HG03457 (cell line): ENCODE results near the gene MYD88.
"Not testable (repeated sequence)": the region's sequence is repeated elsewhere in the genome, so short reads cannot be mapped to it uniquely, and the experiment has no call there.

Source experiments
- ATAC-seq: cut with Tn5 transposase; IDR thresholded peaks from one replicate; pipeline ENCODE4 v1.9.1; 2021; ENCODE audit warnings: moderate number of reproducible peaks; ENCODE audit not compliant: unreplicated experiment

The MYD88 gene

DNA sequence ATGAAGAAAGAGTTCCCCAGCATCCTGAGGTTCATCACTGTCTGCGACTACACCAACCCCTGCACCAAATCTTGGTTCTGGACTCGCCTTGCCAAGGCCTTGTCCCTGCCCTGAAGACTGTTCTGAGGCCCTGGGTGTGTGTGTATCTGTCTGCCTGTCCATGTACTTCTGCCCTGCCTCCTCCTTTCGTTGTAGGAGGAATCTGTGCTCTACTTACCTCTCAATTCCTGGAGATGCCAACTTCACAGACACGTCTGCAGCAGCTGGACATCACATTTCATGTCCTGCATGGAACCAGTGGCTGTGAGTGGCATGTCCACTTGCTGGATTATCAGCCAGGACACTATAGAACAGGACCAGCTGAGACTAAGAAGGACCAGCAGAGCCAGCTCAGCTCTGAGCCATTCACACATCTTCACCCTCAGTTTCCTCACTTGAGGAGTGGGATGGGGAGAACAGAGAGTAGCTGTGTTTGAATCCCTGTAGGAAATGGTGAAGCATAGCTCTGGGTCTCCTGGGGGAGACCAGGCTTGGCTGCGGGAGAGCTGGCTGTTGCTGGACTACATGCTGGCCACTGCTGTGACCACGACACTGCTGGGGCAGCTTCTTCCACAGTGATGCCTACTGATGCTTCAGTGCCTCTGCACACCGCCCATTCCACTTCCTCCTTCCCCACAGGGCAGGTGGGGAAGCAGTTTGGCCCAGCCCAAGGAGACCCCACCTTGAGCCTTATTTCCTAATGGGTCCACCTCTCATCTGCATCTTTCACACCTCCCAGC, 2.9 kb downstream of the MYD88 start:
- ATAC-seq = no peak

DNA sequence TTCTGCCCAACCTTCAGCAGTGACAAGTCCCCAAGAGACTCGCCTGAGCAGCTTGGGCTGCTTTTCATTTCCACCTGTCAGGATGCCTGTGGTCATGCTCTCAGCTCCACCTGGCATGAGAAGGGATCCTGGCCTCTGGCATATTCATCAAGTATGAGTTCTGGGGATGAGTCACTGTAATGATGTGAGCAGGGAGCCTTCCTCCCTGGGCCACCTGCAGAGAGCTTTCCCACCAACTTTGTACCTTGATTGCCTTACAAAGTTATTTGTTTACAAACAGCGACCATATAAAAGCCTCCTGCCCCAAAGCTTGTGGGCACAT, 3.5 kb downstream of the MYD88 start:
- no peak for ATAC-seq

DNA sequence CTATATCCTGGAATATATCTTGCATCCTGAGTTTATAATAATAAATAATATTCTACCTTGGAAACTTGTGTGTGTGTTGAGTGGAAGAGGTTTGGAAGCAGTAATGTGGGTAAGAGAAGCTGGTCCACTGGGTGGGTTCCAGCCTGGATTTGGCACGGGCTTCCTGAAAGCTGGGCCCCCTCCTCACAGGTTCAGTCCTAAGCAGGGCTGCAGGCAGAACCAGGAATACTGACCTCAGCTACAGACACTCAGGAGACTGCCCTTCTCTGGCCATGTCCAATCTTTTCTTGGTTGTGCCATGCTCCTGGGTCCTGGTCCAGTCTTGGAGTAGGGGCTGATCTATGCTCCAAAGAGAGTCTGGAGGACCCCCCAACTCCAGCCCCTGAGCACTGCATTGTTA, 4.5 kb downstream of the MYD88 start:
- no peak for ATAC-seq

DNA sequence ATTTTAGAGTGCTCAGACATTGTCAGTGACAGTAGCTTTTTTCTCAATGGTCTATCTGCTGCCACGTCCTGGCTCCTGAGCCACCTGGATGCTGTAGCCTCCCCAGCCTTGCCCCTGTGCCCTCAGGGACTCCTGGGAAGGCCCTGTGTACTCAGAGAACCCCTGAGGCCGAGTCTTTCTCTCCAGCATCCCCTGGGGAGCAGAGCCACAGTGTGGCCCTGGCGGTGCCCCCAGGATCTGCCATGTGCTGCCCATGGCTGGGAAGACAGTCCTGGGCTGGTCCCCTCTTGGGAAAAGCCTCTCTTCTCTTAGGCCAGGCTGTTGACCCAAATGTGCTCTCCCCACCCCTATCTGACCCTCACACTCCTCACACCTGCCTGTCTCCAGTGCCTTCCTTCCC, 5.0 kb downstream of the MYD88 start:
- ATAC-seq = no peak

DNA sequence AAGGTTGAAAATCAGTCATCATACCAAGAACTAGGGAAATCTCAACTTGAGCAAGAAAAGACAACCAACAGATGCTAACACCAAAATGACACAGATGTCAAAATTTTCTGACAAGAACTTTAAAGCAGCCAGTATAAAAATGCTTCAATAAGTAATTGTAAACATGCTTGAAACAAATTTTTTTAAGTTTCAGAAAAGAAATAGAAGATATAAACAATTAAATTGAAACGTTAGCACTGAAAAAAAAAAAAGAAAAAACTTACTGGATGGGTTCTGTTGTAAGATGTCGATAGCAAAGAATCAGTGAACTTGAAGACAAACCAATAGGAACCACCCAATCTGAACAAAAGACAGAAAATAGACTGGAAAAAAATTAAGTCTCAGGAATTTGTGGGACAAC, 8.0 kb downstream of the MYD88 start:
- no peak for ATAC-seq

DNA sequence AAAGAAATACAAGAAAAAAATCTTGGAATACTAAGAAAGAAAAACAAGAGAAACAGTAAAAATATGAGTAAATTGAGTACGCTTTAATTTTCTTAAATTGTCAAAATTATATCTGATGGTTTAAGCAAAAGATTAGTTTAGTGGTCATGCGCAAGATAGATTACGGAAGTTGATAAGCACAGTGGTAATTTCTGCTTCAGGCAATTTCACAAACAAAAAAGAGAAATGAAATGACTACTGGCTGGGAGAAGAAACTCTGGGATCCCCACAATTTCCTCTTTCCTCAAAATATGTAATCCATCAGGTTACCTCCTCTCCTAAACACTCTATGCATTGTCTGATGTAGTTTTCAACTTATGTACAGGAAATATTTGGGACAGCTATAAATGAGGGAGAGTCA, 9.0 kb downstream of the MYD88 start:
- no peak for ATAC-seq

DNA sequence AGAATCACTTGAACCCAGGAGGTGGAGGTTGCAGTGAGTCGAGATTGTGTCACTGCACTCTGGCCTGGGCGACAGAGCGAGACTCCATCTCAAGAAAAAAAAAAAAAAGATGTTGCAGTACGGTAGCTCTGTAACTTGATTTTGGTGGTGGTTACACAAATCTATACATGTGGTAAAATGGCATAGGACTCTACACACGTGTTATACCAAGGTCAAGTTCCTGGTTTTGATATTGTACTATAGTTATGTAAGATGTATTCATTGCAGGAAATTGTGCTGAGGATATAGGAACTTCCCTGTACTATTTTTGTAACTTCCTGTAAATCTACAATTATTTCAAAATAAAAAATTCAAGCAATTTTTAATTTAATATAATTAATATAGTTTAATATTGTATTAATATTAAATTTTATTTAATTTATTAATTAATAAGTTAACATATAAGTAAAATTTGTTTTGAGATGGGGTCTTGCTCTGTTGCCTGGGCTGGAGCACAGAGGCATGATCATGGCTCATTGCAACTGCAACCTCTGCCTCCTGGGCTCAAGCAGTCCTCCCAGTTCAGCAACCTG, 9.9 kb downstream of the MYD88 start:
- ATAC-seq = no peak

DNA sequence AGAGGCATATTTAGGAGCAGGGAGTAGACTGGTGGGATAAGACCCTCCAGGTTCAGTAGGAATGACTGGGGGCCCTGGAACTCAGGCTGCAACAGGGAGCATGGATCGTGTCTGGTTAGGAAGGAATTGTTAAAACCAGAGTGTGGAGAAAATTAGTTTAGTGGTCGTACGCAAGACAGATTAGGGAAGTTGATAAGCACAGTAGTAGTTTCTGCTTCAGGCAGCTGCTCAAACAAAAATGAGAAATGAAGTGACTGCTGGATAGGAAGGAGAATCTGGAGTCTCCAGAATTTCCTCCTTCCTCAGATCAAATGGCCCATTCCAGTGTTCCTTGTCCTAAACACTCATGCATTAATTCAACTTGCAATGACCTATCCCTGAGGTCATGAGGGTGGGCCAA, 11.2 kb downstream of the MYD88 start:
- no peak for ATAC-seq

DNA sequence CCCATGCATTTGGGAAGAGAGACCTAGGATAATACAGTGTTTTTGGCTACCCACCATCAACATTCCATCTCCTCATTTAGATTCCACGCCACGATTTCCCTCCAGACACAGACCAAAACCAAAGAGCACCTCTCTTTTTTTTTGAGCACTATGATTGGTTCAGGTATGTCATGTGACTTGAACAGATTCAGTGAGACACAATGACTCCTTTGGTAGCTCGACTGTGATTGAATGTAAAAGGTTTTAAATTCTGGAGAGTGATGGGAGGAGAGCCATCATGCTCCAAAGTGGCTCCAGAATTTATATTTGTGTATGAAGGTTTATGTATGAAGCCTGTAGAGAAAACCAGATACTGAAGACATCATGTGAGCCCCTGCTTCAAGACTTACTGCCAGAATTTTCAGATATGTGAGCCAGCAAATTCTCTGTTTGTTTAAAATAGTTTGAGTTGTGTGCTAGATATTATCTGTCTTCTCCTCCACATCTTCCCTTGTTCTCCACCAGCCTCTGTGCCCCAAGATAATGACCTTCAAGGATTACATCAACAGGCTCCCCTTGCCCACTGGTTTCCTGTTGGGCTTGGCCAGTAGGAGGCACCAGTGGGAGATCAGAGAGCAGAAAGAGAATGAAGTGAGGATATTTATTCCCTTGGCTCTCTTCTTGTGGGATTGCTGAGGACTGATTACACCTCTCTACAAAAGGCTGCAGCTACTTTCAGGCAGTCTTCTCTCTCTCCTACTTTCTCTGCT, 12.5 kb downstream of the MYD88 start:
- ATAC-seq = no peak

DNA sequence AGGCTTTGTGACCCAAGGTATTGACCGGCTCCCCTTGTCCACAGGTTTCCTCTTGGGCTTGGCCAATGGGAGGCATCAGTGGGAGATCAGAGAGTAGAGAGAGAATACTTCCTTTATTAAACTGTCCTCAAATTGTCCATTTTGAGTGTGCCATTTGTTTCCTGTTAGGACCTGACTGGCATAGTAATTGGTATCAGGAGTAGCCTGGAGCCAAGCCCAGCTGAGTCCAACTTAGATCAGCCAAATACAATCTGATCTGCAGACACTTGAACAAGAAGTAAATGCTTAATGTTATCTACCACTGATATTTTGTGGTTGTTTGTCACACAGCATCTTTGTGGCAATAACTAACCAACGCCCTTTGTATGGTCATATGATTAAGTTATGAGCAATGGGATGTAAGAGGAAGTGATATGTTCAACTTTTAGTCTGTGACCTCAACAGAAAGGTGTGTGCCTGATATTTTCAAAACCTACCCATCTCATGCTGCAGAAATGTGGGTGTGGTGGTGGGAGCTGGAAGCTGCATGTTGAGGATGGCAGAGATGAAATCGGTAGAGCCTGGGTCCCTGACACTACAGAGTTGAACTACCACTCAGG, 13.3 kb downstream of the MYD88 start:
- ATAC-seq = no peak

DNA sequence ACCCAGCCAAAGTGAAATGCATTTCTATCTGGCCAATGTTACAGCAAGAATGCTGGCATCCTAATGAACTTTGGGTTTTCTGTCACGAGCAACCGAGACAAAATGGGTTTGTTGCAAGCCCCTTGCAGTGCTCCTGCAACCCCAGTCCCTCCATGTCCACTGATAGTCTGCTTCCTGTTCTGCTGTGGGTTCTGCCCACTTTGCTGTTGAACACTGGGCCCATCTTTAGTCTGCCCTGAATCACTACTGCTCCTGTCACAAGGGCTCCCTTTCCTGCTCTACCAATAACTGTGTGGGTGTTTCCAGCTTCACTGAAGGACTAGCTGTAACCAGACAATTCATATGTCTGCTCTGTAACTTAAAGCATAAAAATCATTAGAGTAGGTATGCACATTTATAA, 14.1 kb downstream of the MYD88 start:
- ATAC-seq = no peak

DNA sequence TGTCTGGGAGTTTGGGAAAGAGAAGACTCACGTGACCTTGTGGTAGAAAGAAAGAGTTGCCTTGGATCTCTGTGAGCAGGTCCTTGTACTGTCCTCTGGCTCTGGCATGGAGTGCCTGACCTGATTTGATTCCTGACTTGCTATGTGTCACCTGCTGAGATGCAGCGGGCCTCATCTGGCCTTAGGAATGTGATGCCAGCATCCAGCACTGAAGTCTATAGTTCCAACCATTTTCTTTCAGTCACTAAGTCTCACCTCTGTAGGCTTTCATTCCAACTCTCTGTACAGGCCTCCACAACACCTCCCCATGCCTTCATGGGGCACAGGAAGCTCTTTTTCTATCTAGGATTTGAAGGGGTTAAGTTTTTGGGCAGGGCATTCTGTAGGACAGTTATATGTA, 14.8 kb downstream of the MYD88 start:
- no peak for ATAC-seq

DNA sequence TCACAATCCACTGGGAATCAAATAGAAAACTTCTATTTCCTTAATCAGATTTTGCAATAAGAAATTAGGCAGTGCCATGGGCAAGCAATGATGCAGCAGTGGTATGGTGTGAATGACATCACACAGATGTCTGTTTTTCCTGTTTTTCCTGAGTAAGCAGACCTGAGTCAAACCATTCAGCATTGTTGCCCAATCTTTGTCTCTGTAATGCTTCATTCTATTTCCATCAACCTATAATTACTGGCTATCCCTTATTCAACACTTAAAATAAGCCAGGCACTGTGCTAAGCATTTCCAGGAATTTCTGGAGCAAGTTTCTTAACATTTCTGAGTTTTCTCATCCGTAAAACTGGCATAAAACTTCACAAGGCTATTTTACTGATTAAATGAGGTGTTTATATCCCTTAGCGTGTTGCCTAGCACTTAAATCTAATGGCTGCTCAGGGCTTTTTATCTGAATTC, 15.6 kb downstream of the MYD88 start:
- ATAC-seq = no peak

DNA sequence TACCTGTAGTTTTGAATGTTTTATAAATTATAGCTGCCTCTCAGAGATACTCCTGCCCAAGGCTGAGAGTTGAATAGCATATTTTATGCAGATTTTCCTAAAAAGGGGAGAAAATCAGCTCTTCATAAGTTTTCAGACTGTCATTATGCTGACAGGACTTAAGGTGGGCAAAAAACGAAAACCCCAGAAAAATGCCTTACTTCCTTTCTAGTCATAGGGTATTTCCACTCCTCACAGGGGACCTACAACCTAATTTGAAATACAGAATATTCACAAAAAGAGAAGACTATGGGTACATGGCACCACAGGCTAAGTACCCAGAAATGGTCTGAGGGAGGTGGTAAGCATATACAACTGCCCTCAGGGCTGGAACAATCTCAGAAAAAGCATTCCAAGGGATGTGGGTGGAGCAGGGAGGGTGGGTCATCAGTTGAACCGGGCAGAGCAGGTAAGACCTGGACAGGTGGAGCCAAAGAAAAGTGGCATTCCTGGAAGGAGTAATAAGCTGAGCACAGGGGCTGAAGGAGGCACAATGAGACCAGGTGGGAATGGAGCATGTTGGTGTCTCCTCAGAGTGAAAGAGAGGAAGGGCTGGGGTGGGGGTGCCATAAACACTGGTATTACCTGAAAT, 16.3 kb downstream of the MYD88 start:
- ATAC-seq = no peak

DNA sequence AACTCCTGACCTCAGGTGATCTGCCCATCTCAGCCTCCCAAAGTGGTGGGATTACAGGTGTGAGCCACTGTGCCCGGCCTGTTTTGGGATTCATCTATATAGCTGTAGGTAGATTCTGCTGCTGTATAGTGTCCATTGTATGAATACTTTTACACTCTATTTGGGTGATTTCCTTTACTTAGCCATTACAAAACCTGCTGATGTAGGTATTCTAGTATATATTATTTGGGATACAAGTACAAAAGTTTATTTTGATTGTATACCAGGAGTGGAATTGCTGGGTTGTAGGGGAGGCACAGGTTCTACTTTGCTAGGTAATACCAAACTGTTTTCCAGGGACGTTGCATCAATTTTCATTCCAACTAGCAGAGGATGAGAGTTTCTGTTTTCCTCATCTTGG, 17.4 kb downstream of the MYD88 start:
- ATAC-seq = no peak

DNA sequence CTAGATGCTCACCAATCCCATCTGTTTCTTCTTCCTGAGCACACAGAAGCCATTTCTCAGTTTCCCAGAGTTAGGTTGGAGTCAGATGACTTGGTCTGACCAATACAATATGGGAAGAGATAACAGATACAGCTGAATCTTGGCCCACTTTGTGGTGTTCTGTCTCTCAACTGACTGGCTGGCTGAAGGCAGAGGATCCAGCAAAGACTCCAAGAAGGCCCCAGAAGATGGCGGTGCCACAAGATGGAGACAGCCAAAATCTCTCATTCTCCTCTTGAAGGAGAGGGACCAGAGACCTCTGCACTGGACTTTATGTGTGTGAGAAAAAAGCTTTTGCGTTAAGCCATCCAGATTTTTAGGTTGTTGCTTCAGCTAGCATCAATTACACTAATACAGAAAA, 18.7 kb downstream of the MYD88 start:
- no peak for ATAC-seq

DNA sequence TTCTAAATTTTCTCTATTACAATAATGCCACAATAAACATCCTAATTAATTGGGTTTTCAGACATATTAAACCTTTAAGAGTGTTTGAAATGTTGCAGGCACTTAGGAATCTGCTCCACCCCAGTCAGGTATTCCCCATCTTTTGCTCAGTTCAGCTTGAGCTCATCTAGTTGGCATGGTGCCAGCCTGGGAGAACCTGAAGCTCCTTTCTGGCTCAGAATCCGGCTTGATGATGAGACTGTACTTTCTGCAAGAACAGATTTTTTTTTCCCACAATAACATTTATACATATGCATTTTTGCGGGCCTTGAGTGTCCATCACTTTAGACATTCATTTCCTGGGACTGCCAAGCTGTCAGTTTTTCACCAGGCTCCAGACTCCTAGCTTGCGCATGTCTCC, 19.1 kb downstream of the MYD88 start:
- no peak for ATAC-seq

DNA sequence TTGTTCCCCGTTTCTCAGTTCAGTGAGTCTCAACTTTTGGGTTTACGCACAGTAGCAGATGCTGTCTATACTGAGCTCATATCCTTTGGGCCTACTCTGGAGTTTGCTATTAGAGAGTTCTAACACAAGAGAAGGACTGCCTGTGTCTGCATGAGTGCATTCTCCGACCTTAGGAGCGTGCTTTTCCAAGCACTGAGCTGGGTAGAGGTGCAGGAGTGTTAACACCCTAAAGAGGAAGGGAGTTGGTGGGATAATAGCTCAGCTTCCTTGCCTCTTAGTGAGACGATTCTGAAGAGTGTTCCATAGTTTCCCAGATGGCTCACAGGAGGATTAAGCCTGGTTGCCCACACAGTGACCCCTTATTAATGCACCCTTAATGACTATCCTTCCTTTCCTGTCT, 20.0 kb downstream of the MYD88 start:
- ATAC-seq = no peak

DNA sequence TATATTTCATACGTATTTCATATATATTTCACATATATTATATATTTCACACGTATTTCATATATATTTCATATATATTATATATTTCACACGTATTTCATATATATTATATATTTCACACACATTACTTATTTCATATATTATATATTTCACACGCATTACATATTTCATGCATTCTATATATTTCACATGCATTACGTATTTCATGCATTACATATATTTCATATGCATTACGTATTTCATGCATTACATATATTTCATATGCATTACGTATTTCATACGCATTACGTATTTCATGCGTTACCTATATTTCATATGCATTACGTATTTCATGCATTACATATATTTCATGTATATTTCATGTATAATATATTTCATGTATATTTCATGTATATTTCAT, 22.2 kb downstream of the MYD88 start:
- not testable (repeated sequence) for ATAC-seq

DNA sequence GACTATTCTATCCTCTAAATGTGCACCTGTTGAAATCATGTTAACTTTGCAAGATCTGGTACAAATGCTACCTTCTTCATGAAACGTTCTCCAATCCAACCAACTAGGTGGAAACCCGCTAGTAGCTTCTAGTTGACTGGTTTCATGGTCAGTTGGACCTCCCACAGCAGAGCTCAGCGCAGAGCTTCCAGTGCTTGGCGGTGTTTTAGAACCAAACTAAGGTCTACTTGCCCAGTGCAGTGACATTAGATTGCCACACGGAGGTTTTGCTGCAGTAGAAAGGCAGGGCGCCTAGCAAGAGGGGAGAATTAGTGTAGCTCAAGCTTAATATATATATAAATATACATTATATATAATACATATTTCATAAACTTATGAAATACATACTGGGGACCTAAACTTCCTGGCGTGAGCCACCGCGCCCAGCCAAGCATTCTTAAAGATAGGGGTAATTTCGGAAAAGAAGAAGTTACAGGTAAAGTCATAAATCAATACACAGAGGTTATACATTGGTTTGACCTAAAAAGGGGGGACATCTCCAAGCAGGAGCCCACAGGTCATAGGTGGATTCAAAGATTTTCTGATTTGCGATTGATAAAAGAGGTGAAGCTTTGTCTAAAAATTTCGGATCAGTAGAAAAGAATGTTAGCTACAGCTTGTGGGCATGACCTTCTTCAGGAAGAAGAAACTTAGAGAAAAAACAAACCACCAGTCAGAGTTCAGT, 24.8 kb downstream of the MYD88 start:
- no peak for ATAC-seq
